Thyroid gland (tissue), 4 donors: ENCODE data around the gene DNAJC25.

Experiments
- POLR2A ChIP-seq, 2 donors: fragments of 450-650 bp; IDR thresholded peaks; one replicate each; pipeline ENCODE4 v1.6.1; 2017; ENCODE audit warnings: antibody characterized with exemption in 2 of 2, mild to moderate bottlenecking in 2 of 2, moderate library complexity in 1 of 2
- TF ChIP-seq, protein P1 (sequence below), 6 experiments: fragments of 200-600 bp in 3 of 6; fragments of 450-650 bp in 3 of 6; sonication (generic) in 3 of 6; IDR thresholded peaks; one replicate each; pipeline ENCODE4 v1.5.1; 2016 to 2019; ENCODE audit warnings: antibody characterized with exemption in 6 of 6, mild to moderate bottlenecking in 2 of 6, inconsistent platforms in 1 of 6, moderate library complexity in 1 of 6

DNA sequence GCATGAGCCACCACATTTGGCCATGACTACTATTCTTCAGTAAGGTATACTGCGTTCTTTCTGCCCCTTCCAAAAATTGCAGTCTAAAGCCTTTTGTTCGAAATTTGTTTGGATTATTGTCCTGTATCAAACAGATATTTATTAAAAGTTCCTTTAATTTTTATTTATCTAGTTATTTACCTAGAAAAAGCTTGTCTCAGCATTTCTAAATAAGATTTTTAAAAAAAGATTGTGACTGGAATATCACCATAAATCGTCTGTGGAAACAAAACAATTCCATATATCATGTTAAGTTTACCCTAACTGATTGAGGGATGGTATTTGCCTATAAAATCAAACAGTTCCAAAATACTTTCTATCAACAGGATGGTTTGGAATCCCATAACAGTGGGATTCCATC lies 45.0 kb downstream of the DNAJC25 start:
- TF ChIP-seq, protein P1, sequence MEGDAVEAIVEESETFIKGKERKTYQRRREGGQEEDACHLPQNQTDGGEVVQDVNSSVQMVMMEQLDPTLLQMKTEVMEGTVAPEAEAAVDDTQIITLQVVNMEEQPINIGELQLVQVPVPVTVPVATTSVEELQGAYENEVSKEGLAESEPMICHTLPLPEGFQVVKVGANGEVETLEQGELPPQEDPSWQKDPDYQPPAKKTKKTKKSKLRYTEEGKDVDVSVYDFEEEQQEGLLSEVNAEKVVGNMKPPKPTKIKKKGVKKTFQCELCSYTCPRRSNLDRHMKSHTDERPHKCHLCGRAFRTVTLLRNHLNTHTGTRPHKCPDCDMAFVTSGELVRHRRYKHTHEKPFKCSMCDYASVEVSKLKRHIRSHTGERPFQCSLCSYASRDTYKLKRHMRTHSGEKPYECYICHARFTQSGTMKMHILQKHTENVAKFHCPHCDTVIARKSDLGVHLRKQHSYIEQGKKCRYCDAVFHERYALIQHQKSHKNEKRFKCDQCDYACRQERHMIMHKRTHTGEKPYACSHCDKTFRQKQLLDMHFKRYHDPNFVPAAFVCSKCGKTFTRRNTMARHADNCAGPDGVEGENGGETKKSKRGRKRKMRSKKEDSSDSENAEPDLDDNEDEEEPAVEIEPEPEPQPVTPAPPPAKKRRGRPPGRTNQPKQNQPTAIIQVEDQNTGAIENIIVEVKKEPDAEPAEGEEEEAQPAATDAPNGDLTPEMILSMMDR (IDR thresholded peaks at IDR 0.05) = no peak
- no peak for TF ChIP-seq POLR2A (IDR thresholded peaks at IDR 0.05)
